MM.1S (cell line): ENCODE measurements around the gene POLG2.

Source experiments
- DNase-seq: peaks from one replicate; pipeline ENCODE4 v3.0.0-alpha.2; 2015
- H2AFZ ChIP-seq: fragments of 300-600 bp; sonication (generic); 2 replicates; pipeline ENCODE4 v1.6.0; 2016; ENCODE audit warnings: antibody characterized with exemption, low read length
- H3F3A ChIP-seq: fragments of 300-600 bp; sonication (generic); 2 replicates; pipeline ENCODE4 v1.6.1; 2016; ENCODE audit warnings: mild to moderate bottlenecking, antibody characterized with exemption, low read length, moderate library complexity, mixed read lengths; ENCODE audit not compliant: insufficient read depth
- H3K27ac ChIP-seq: fragments of 300-600 bp; sonication (generic); 2 replicates; pipeline ENCODE4 v1.5.1; 2016; ENCODE audit warnings: mild to moderate bottlenecking, low read length
- H3K27me3 ChIP-seq: fragments of 300-600 bp; sonication (generic); replicated peaks from 2 replicates; pipeline ENCODE4 v1.6.0; 2016; ENCODE audit warnings: low read length; ENCODE audit not compliant: insufficient read depth
- H3K36me3 ChIP-seq: fragments of 300-600 bp; sonication (generic); replicated peaks from 2 replicates; pipeline ENCODE4 v1.6.1; 2016; ENCODE audit warnings: mild to moderate bottlenecking, low read length, mixed read lengths; ENCODE audit not compliant: insufficient read depth
- H3K4me1 ChIP-seq: fragments of 300-600 bp; sonication (generic); 2 replicates; pipeline ENCODE4 v1.6.1; 2016; ENCODE audit warnings: low read length, mixed read lengths
- H3K4me2 ChIP-seq: fragments of 300-600 bp; sonication (generic); 2 replicates; pipeline ENCODE4 v1.6.0; 2016; ENCODE audit warnings: low read depth, low read length
- H3K4me3 ChIP-seq: fragments of 300-600 bp; sonication (generic); 2 replicates; pipeline ENCODE4 v1.5.1; 2016; ENCODE audit warnings: low read length, mixed read lengths
- H3K79me2 ChIP-seq: fragments of 300-600 bp; sonication (generic); 2 replicates; pipeline ENCODE4 v1.6.1; 2016; ENCODE audit warnings: mixed run types, low read length, mixed read lengths
- H3K9ac ChIP-seq: fragments of 300-600 bp; sonication (generic); 2 replicates; pipeline ENCODE4 v1.6.1; 2016; ENCODE audit warnings: low read length, mixed read lengths
- H3K9me2 ChIP-seq: fragments of 300-600 bp; sonication (generic); replicated peaks from 2 replicates; pipeline ENCODE4 v1.6.1; 2016; ENCODE audit warnings: mild to moderate bottlenecking, low read length, mixed read lengths; ENCODE audit not compliant: insufficient read depth
- H3K9me3 ChIP-seq: fragments of 300-600 bp; sonication (generic); replicated peaks from 2 replicates; pipeline ENCODE4 v1.6.1; 2016; ENCODE audit warnings: mild to moderate bottlenecking, low read length, mixed read lengths; ENCODE audit not compliant: insufficient read depth
- H4K20me1 ChIP-seq: fragments of 300-600 bp; sonication (generic); 2 replicates; pipeline ENCODE4 v1.6.1; 2016; ENCODE audit warnings: mild to moderate bottlenecking, low read length, moderate library complexity, mixed read lengths; ENCODE audit not compliant: insufficient read depth
- CTCF ChIP-seq: fragments of 300-600 bp; sonication (generic); IDR thresholded peaks from 2 replicates; pipeline ENCODE4 v1.5.1; 2016; ENCODE audit warnings: antibody characterized with exemption, low read length, mixed read lengths
- EZH2 ChIP-seq: fragments of 300-600 bp; sonication (generic); optimal IDR thresholded peaks from 2 replicates; pipeline ENCODE3; 2017; ENCODE audit warnings: low read depth, mild to moderate bottlenecking, antibody characterized with exemption, low read length, mixed read lengths
- EZH2phosphoT487 ChIP-seq: fragments of 300-600 bp; sonication (generic); IDR thresholded peaks from 2 replicates; pipeline ENCODE4 v1.6.1; 2018; ENCODE audit warnings: antibody characterized with exemption, low read length

POLG2 gene

DNA sequence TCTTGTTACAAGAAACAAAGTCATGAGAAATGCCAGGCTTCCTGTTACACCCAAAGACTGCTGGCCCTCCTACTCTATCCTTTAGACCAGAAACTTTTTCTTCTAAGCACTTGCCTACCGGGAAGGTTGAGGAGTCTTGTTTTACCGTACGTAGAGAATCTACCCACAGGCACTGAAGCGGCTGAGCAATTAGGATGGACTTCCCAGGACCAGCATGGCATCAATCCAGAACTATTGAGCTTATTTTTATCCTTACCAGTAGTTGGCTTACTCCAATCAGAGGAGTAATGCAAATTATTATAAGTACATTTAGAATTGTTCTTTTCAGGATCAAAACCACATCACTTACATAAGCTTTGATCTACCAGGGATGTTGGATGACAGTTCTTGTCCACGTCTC is 35.6 kb upstream of the POLG2 start:
- Histone ChIP-seq H2AFZ (no peak overlapping the region), H3K4me3 (no peak overlapping the region), H3K9ac (no peak overlapping the region), H3K9me3 (no peaks in the 10 kb centered on the region), H3K79me2 (no peaks in the 10 kb centered on the region), H4K20me1 (no peaks in the 10 kb centered on the region), H3K4me1 (no peaks in the 10 kb centered on the region), H3F3A (no peaks in the 10 kb centered on the region), H3K4me2 (no peak overlapping the region), H3K36me3 (peaks cover 4% of the 10 kb centered on the region; the same call in 1 of the 2 replicates), H3K9me2 (no peaks in the 10 kb centered on the region), H3K27ac (no peak overlapping the region), H3K27me3 (no peaks in the 10 kb centered on the region)
- TF ChIP-seq EZH2phosphoT487 (no peak), CTCF (no peak), EZH2 (no peak)
- DNase-seq, result no peak

GRCh38 chr17:64531955-64532371 is 35.1 kb upstream of the POLG2 start:
- no peak overlapping the region for H3K4me2 ChIP-seq
- H3K4me3 ChIP-seq, result no peak overlapping the region
- H3K79me2 ChIP-seq, result no peaks in the 10 kb centered on the region
- TF ChIP-seq EZH2 (no peak), EZH2phosphoT487 (no peak), CTCF (no peak)
- no peaks in the 10 kb centered on the region for H3K27me3 ChIP-seq
- H2AFZ ChIP-seq, result no peak overlapping the region
- no peak overlapping the region for H3K27ac ChIP-seq
- no peak overlapping the region for H3K9ac ChIP-seq
- H3K9me3 ChIP-seq, result no peaks in the 10 kb centered on the region
- no peak for DNase-seq
- H3F3A ChIP-seq, result no peaks in the 10 kb centered on the region
- no peaks in the 10 kb centered on the region for H3K4me1 ChIP-seq
- H3K9me2 ChIP-seq, result no peaks in the 10 kb centered on the region
- peaks cover 5% of the 10 kb centered on the region; the same call in 1 of the 2 replicates for H3K36me3 ChIP-seq
- no peaks in the 10 kb centered on the region for H4K20me1 ChIP-seq

DNA sequence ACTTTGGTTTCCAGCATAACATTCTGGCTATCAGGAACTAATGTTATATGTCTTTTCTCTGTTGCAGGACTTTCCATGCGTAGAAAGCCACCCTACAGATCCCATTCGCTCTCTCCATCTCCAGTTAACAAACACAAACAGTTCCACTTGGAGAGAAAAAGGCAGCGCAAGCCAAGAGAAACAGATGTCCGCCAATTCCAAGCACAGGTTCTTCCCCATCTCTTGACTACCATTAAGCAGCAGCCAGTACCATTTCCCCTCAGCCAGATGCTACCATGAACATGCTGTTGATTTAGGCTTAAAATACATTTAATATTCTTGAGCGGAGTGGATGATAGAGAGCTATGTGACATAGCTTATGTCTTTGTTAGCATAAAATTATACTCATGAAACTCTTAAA is 32.4 kb upstream of the POLG2 start:
- Histone ChIP-seq H3K9me2 (no peaks in the 10 kb centered on the region), H3K36me3 (peaks cover 15% of the 10 kb centered on the region), H3K27me3 (no peaks in the 10 kb centered on the region), H3K9ac (no peak overlapping the region), H3K27ac (no peak overlapping the region), H2AFZ (no peak overlapping the region), H4K20me1 (no peaks in the 10 kb centered on the region), H3F3A (no peaks in the 10 kb centered on the region), H3K4me2 (no peak overlapping the region), H3K9me3 (no peaks in the 10 kb centered on the region), H3K4me3 (no peak overlapping the region), H3K79me2 (no peaks in the 10 kb centered on the region), H3K4me1 (no peaks in the 10 kb centered on the region)
- no peak for TF ChIP-seq EZH2phosphoT487
- TF ChIP-seq EZH2, result no peak
- no peak for TF ChIP-seq CTCF
- no peak for DNase-seq

GRCh38 chr17:64527914-64528313 is 31.1 kb upstream of the POLG2 start:
- Histone ChIP-seq H3F3A (no peaks in the 10 kb centered on the region), H3K4me1 (no peaks in the 10 kb centered on the region), H2AFZ (no peak overlapping the region), H3K27ac (no peak overlapping the region), H3K27me3 (no peaks in the 10 kb centered on the region), H3K36me3 (peaks cover 18% of the 10 kb centered on the region), H3K9me3 (no peaks in the 10 kb centered on the region), H3K79me2 (no peaks in the 10 kb centered on the region), H4K20me1 (no peaks in the 10 kb centered on the region), H3K9ac (no peak overlapping the region), H3K4me3 (no peak overlapping the region), H3K4me2 (no peak overlapping the region), H3K9me2 (no peaks in the 10 kb centered on the region)
- TF ChIP-seq EZH2phosphoT487 (no peak), CTCF (no peak), EZH2 (no peak)
- no peak for DNase-seq
